H7 (cell line): ENCODE results near the gene FRMD4A. TPM values are rescaled to one million over a fixed set of nuclear protein-coding genes. Genes with fewer than 3 reads are reported as not detected.

Source experiments
- DNase-seq: peaks from one replicate; pipeline ENCODE4 v3.0.0; 2012
- H3K27me3 ChIP-seq: 2 replicates; pipeline ENCODE4 v1.6.0; 2011; ENCODE audit warnings: mild to moderate bottlenecking, low read length; ENCODE audit not compliant: control insufficient read depth, insufficient read depth
- H3K36me3 ChIP-seq: replicated peaks from 2 replicates; pipeline ENCODE4 v1.5.1; 2011; ENCODE audit warnings: low read length; ENCODE audit not compliant: control insufficient read depth, insufficient read depth
- H3K4me3 ChIP-seq: 2 replicates; pipeline ENCODE4 v1.5.1; 2011; ENCODE audit warnings: low read depth, mild to moderate bottlenecking, control low read depth, low read length, moderate library complexity; ENCODE audit not compliant: insufficient read depth
- total RNA-seq: library from RNA; depleted of rRNA; stranded (reverse); fragments of >200 nt; shearing (Covaris generic); gene quantifications from 2 replicates; pipeline ENCODE4 v1.2.3, GENCODE V29; 2014

The FRMD4A gene
- total RNA-seq, 1 experiment from 2014 or later: 10.8 TPM

DNA sequence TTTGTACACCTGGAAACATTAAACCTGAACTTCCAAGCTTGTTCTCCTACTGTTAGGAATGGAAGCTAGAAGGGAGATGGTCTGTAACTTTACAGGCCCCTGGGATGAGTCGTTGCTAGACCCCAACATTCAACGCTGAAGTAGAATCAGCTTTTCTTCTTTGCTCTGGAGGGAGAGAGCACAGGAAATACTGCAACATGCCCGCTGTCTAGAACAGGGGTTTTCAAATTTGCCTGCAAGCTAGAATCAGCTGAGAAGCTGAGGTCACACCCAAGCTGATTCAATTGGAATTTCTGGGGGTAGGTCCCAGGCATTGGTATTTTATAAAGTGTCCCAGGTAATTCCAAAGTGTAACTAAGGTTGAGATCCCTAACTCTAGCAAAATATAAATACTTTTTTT lies 524.3 kb downstream of the FRMD4A start:
- Histone ChIP-seq H3K27me3 (no peaks in the 10 kb centered on the region), H3K4me3 (no peak overlapping the region), H3K36me3 (no peaks in the 10 kb centered on the region)
- no peak for DNase-seq

DNA sequence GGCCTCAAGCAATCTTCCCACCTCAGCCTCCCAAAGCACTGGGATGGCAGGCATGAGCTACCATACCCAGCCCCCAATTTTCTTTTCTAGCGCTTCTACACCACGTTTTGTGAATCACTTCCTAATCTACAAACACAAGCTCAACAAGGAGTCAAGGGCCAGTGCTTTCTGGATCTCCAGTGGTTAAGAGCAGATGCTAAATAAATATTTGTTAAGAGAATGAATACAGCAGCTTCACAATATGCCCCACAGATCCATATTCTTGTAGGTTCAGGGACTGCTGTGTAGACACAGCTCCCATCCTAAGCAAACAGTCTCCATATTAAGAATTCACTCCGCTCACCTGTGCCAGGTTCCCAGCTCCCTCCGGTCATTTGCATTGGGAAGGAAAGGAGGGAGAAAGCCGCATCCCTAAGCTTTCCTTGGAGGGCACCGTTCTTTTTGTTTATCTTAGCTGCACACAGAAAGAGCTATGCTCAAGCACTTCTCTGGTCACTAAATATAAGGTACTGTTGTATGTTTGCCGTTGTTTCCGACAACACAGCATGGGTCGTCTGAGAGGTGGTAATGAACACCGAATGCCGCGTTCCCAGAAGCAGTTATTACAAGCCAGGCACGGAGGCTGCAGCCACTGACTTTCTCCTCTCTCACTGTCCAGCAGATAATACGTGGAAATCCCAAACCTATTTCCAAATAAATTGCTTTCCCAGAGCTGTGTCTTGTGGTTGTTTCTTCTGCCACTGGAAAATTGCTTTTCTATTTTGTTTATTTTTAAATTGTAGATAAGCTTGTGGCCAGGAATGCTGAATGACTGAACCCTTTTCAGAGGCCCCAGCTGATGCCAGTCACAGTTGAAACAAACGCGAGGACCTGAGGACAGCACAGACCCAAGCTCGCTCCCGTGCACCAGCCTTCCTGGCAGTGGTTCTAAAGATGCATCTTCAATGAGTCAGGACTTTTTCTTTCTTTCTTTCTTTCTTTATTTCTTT lies 526.9 kb downstream of the FRMD4A start:
- DNase-seq: no peak
- H3K27me3 ChIP-seq: no peaks in the 10 kb centered on the region
- no peaks in the 10 kb centered on the region for H3K36me3 ChIP-seq
- no peak overlapping the region for H3K4me3 ChIP-seq

DNA sequence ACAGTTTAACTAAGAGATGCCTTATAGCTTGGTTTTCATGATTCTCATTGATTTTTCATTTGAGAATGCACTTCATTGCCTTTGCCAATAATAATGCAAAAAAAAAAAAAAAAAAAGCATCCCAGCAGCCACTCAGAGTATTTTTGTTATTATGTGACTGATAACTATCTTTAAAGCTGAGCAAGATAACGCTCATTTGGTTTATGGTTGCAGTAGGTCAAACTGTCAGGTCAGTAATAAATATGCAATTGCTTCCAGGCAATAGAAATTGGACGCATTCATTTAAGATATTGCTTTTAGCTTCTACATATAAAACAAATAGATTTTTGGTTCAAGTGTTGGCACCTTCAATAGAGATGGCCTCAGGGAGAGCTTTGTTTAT lies 528.8 kb downstream of the FRMD4A start:
- H3K36me3 ChIP-seq: no peaks in the 10 kb centered on the region

DNA sequence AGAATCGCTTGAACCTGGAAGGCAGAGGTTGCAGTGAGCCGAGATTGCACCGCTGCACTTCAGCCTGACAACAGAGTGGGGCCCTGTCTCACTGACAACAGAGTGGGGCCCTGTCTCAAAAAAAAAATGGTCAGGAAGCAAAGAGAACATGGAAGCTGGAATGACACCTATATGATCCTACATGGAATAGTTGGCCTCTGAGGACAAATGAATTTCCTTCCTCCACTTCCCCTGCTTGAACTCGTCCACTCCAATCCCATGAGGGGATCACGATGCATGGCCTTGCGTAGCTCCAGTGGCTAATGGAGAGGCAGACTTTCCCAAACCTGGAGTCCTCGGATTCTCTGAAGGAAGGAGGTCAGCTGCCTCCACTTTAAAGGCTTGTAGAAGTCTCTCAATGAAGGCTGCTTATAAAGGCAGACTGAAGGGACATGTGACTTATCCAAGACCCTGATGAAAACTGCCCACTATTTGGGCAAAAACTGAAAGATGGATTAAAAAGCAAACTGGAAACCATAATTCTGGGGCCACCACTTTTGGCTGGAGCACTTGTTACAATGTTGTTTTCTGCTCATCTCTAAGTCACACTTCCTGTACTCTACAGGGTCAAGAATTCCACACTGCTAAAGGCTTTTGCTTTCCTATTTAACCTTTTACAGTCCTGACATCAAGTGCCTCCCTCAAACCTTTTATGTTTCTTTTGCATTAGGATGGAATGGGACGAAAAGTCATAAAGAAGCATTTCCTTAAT lies 529.4 kb downstream of the FRMD4A start:
- Histone ChIP-seq H3K4me3 (no peak overlapping the region), H3K36me3 (no peaks in the 10 kb centered on the region), H3K27me3 (no peaks in the 10 kb centered on the region)
- DNase-seq: no peak

More for the DNA sequence above, 528.8 kb downstream of the FRMD4A start:
- Histone ChIP-seq H3K4me3 (no peak overlapping the region), H3K27me3 (no peaks in the 10 kb centered on the region)
- no peak for DNase-seq

DNA sequence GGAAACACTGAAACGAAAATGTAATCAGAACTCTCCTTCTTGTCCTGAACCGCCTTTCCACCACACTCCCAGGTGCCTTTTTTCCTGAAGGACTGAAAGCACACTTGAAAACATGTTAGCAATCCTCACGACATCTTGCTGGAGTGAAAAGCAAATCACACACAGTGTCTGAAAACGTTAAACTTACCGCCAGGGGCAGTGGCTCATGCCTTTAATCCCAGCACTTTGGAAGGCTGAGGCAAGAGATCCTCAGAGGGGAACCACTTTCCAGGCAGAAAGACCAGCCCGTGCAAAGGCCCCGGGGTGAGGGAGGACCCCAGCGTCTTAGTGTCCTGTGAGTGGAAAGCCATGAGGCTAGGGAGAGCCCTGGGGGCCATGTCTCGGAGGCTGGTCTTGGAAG lies 533.6 kb downstream of the FRMD4A start:
- H3K27me3 ChIP-seq: no peaks in the 10 kb centered on the region
- no peak for DNase-seq
- H3K36me3 ChIP-seq: no peaks in the 10 kb centered on the region
- H3K4me3 ChIP-seq: no peak overlapping the region

DNA sequence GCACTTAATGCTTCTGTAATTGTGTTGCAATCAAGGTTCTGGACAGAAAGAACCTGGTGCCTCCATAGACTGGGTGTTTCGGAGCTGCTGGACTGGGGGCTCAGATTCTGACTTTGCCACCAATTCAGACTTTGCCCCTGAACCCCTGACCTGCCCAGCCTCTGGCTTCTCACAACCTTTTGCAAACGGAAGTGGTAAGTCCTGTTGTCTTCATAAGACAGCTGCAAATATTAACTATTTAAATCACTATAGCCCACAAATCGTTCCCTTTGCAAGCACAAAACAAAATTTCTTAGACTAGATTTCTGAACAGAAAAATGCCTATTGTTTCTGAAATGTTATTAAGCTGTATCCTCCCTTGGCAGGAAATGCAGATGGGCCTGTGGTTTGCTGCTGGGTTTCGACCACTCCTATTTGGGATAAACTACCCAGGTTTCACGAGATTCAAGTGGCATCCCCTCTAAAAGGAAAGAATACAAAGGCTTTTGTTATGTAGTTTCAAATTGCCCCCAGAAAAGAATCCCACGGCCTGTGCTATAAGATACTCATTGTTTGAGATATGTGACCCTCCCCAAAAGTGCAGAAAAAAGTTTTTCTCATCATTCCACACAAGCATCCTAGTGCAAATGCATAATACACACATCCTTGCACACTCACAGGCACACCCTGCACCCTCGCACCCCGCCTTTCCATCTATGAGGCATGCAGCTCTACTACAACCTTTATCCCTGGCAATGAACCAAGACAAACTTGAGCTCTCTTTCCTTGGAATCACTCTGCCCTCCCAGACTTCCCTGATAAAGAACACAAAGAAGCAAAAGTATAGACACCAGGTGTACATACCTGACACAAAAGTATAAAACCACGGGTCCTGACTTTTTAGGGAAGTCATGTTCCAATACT lies 534.8 kb downstream of the FRMD4A start:
- Histone ChIP-seq H3K27me3 (no peaks in the 10 kb centered on the region), H3K4me3 (no peak overlapping the region), H3K36me3 (peaks cover 4% of the 10 kb centered on the region)
- DNase-seq: no peak

DNA sequence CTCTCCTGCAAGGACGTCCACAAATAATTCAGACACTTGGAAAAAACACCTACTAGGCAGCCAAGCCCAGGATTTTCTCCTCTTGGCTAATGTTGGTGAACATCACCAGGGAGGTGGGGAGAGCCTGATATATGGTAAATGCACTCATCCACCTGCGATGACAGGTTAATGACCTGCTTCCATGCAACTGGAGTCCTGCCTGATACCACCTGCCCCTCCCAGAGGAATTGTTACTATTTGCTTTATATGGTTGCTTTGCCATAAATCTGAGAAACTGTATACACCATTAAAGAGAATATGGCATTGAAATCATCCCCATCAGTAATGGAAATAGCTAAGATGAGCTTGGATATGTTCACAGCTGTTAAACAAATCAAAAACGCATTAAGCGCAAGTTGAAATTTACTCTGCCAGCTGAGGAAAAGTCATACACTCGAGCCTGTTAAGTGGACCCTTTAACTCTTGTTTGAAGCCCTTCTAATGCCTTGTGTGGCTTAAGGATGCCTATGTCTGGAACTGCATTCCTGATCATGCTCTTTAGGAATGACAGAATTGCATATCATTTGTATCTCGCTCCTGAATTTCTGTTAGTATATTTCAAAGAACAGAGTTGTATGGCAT lies 535.6 kb downstream of the FRMD4A start:
- H3K27me3 ChIP-seq: no peaks in the 10 kb centered on the region
- peaks cover 4% of the 10 kb centered on the region for H3K36me3 ChIP-seq
- H3K4me3 ChIP-seq: no peak overlapping the region
- DNase-seq: no peak

DNA sequence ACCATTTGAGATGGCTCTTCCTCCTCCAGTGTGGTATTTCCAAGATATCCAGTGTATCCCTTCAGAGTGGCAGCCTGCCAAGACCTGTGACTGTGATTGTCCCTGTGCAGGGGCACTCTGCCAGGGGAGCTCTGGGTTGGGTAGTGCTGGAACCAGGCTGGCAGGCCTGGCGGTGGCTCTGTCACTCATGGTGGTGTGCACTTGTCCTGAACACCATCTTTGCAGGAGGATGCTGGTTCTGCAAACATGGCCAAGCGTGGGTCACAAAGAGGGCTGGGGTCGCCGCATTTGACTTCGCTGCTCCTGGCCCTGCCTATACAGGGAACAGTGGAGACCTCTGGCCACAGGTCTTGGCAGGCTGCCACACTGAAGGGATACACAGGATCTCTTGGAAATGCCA lies 538.7 kb downstream of the FRMD4A start:
- no peak for DNase-seq
- Histone ChIP-seq H3K27me3 (no peaks in the 10 kb centered on the region), H3K36me3 (peaks cover 4% of the 10 kb centered on the region), H3K4me3 (no peak overlapping the region)

DNA sequence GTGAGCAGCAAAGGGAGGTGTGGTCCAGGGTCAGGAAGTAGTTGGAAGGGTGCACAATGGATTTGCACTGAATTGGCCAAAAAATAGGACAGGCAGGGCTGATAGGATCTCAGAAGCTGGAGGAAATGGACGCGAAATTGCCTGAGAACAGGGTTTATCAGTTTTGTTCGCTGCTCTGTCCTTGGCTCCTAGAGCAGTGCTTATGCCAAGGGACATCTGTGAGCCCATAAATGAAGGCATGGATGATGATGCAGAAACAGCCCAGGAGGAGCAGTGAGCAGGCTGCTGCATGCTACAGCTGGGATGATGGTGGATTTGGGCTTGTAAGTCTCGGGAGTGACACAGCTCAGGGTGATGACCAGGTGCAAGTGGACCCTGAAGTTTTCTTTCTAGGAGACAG lies 539.2 kb downstream of the FRMD4A start:
- Histone ChIP-seq H3K27me3 (no peaks in the 10 kb centered on the region), H3K36me3 (peaks cover 4% of the 10 kb centered on the region)
- no peak for DNase-seq

DNA sequence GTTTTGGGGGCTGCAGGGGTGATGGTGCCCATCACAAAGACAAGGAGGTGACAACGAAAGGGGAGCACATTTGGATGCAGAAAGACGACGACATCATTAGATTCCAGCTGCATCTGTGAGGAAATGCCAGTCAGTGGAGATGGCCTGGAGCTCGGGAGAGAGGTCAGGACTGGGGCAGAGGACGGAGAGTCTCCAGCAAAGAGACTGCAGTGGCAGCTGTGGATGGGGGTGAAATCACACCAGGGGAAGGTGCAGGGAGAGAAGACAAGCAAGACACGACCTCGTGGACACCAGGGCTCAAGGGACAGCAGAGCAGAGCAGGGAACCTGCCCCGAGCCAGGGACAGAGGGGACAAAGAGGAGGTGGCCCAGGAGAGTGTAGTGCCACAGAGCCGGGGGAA lies 540.5 kb downstream of the FRMD4A start:
- Histone ChIP-seq H3K36me3 (peaks cover 4% of the 10 kb centered on the region), H3K27me3 (no peaks in the 10 kb centered on the region), H3K4me3 (no peak overlapping the region)
- DNase-seq: no peak

More for the DNA sequence above, 539.2 kb downstream of the FRMD4A start:
- no peak overlapping the region for H3K4me3 ChIP-seq

DNA sequence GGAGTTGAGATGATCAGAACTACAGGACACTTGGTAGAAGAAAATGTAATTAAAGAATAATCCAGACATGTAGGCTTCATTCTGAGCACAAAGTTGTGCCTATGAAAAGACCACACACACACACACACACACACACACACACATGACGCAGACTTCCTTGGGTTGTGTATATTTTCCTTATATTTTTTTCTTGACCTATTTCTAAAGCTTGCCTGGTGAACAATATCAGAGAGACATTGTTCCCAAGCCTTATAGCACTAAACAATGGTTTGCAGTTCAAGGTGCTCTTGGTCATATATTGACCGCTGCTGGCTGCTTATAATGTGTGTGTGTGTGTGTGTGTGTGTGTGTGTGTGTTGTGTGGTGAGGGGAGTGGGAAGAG lies 541.3 kb downstream of the FRMD4A start:
- Histone ChIP-seq H3K27me3 (no peaks in the 10 kb centered on the region), H3K4me3 (no peak overlapping the region), H3K36me3 (peaks cover 4% of the 10 kb centered on the region)
- no peak for DNase-seq

DNA sequence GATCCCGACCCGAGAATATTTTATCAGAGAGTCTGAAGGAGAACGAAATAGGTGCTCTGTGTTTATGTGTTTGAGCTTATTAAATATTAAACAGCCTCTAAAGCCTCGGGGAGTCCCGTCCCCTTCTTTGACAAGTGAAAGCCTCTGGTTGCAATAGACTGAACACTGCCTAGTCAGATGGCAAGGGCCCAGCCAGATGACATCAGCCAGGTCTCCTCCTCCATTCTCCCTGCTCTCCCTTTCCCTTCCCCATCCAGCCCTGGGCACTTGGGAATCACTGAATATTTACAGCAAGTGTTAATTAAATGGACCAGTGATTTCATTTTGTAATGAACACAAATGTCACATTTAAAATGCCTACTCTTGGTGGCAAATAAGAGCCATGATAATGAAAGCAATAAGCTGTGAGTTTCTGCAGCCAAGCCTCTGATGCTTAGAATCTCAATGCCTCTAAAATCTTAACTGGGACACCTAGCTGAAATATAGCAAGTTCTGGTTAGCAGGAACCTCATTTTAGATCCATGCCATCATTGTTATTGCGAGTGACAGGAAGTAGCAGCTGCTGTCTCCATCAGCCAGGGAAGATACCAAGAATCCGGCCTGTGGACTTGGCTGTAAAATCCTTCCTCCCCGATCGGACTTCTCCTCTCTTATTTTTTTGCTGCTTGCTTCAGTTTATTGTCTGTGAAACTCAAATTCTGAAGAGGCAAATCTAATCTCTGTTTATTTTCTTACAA lies 541.8 kb downstream of the FRMD4A start:
- DNase-seq: no peak

DNA sequence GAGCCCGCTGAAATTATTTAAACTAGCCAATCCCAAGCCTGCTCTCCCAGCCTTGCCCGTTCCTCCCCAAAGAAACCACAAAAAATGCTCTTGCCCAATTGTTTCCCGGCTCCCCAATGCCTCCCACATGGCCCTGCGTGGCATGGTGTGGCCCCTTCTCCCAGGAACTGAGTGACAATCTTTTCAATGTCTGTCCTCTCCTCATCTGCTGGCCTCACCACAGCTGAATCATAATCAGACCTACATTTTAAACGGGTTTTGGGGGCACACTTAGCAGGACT lies 542.5 kb downstream of the FRMD4A start:
- DNase-seq: no peak
- Histone ChIP-seq H3K36me3 (peaks cover 4% of the 10 kb centered on the region), H3K27me3 (no peaks in the 10 kb centered on the region), H3K4me3 (no peak overlapping the region)

More for the DNA sequence above, 541.8 kb downstream of the FRMD4A start:
- H3K27me3 ChIP-seq: no peaks in the 10 kb centered on the region
- H3K36me3 ChIP-seq: peaks cover 4% of the 10 kb centered on the region
- H3K4me3 ChIP-seq: no peak overlapping the region
